Astrocyte (in vitro differentiated cells and primary cell): ENCODE measurements around the gene HHIP.

Source experiments
- EZH2 ChIP-seq: IDR thresholded peaks from 2 replicates; pipeline ENCODE4 v1.6.1; 2012; ENCODE audit warnings: mild to moderate bottlenecking, low read length, inconsistent platforms; ENCODE audit not compliant: insufficient read depth
- TF ChIP-seq, protein P1 (sequence below): IDR thresholded peaks from 2 replicates; pipeline ENCODE4 v1.5.1; 2011; ENCODE audit warnings: low read depth, mild to moderate bottlenecking, inconsistent platforms, low read length, moderate library complexity; ENCODE audit not compliant: insufficient read depth

DNA sequence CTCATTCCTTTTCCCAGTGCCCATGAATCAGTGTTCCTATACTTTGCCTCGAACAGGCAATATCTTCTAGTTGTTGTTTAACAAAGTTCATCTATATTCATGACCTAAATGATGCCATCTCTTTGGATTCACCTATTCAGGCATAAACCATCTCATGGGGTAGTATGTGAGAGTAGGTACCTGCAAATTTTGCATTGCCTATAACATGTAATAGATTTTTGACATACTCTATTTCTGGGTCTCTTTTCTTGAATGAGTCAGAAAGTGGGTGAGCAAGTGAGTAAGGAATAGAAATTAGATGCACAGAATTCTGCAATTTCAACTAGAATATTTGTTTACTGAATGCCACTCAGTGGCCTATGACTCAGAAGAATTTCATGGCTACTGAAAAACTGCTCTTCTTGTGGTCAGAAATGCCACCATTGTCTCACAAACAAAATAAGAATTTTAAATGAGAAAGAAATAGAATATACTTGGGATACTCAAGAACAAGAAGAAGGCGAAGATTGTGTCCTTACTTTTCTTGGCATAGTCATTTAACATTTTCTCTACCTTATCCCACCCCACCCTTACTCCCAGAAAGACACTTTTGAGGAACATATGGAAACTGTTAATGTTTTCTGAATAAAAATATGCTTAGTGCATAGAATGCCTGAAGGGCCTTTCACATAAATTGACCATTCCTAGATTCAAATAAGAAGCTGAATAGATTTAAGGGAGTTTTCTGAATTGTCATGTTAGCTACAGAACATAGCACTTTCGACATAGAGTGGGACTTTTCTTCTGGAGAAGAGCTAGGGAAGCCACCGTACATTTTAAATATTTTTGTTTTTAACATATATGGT is 86.8 kb downstream of the HHIP start:
- TF ChIP-seq, protein P1, sequence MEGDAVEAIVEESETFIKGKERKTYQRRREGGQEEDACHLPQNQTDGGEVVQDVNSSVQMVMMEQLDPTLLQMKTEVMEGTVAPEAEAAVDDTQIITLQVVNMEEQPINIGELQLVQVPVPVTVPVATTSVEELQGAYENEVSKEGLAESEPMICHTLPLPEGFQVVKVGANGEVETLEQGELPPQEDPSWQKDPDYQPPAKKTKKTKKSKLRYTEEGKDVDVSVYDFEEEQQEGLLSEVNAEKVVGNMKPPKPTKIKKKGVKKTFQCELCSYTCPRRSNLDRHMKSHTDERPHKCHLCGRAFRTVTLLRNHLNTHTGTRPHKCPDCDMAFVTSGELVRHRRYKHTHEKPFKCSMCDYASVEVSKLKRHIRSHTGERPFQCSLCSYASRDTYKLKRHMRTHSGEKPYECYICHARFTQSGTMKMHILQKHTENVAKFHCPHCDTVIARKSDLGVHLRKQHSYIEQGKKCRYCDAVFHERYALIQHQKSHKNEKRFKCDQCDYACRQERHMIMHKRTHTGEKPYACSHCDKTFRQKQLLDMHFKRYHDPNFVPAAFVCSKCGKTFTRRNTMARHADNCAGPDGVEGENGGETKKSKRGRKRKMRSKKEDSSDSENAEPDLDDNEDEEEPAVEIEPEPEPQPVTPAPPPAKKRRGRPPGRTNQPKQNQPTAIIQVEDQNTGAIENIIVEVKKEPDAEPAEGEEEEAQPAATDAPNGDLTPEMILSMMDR, result no peak
- no peak for TF ChIP-seq EZH2
